ENCODE data around the gene RNASE8. TPM values are rescaled to one million over a fixed set of nuclear protein-coding genes. Genes with fewer than 3 reads are reported as not detected.
A peak's percentile ranks its signal among the peaks of the same experiment; 100 is the strongest.
"Not testable (repeated sequence)": the region's sequence is repeated elsewhere in the genome, so short reads cannot be mapped to it uniquely, and the experiment has no call there.

Gene RNASE8, protein sequence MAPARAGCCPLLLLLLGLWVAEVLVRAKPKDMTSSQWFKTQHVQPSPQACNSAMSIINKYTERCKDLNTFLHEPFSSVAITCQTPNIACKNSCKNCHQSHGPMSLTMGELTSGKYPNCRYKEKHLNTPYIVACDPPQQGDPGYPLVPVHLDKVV
- total RNA-seq, result not detected in 3 replicates
- long read RNA-seq, result 0 reads

DNA sequence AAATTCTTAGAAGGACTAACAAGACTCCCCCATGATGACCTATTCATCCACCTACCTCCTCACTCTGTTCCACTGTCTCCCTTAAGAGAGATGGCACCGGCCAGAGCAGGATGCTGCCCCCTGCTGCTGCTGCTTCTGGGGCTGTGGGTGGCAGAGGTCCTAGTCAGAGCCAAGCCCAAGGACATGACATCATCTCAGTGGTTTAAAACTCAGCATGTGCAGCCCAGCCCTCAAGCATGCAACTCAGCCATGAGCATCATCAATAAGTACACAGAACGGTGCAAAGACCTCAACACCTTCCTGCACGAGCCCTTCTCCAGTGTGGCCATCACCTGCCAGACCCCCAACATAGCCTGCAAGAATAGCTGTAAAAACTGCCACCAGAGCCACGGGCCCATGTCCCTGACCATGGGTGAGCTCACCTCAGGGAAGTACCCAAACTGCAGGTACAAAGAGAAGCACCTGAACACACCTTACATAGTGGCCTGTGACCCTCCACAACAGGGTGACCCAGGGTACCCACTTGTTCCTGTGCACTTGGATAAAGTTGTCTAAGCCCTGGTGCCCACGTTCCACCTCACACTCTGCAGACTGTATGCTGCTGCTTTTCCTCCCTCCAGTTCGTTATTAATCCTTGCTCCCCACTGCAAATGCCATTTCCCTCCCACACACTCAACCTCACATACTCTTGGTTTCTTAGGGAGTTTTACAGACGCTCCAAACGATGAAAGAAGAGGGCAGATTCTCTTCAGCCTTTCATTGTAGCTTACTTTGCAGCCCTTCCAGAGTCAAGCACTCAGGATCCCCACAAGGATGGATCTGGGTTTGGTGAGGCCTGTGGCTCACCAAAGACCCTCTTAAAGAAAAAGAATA lies at the start of gene RNASE8:
Gene RNASE8, plus strand, starts transcription at position 20 of the 873 bp plus-strand sequence. Its CDS starts 71 bp downstream, at position 91.
- Mint-ChIP-seq H3K27me3 (ENCODE audit: low read depth) (no peaks in the 10 kb centered on the region), H3K4me3 (ENCODE audit: unreplicated experiment) (no peak within 1 kb of the TSS), H3K27ac (ENCODE audit: unreplicated experiment) (peak within 1 kb of the TSS; percentile 20), H3K4me1 (ENCODE audit: low read depth) (peaks cover 35% of the 10 kb centered on the region), H3K36me3 (ENCODE audit: low read depth) (no peaks in the 10 kb centered on the region), H3K9me3 (ENCODE audit: low read depth) (no peaks in the 10 kb centered on the region)
- TF ChIP-seq, protein P1, sequence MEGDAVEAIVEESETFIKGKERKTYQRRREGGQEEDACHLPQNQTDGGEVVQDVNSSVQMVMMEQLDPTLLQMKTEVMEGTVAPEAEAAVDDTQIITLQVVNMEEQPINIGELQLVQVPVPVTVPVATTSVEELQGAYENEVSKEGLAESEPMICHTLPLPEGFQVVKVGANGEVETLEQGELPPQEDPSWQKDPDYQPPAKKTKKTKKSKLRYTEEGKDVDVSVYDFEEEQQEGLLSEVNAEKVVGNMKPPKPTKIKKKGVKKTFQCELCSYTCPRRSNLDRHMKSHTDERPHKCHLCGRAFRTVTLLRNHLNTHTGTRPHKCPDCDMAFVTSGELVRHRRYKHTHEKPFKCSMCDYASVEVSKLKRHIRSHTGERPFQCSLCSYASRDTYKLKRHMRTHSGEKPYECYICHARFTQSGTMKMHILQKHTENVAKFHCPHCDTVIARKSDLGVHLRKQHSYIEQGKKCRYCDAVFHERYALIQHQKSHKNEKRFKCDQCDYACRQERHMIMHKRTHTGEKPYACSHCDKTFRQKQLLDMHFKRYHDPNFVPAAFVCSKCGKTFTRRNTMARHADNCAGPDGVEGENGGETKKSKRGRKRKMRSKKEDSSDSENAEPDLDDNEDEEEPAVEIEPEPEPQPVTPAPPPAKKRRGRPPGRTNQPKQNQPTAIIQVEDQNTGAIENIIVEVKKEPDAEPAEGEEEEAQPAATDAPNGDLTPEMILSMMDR (IDR thresholded peaks at IDR 0.05), result no peak
- DNase-seq (ENCODE audit: low spot score), result no peak

DNA sequence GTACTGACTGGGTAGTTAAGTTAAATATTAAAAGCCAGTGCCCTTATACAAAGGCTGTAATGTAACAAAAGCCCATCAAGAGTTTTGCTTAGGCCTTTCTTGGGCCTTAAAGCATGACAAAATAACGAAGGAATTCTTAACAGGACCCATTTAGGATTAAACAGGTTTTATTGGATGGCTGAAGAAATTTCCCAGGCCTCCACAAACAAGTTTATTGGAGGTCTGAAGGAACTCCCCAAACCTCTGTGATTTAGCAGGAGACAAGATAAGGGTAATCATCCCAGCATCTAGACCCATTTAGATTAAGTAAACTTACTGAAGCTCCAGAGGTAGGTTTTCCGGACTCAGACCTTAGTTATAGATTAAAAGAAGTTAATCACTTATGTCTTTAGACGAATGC lies 47.9 kb upstream of the RNASE8 start:
- H3K4me3 Mint-ChIP-seq (ENCODE audit: unreplicated experiment); H3K27ac Mint-ChIP-seq (ENCODE audit: unreplicated experiment); H3K36me3 Mint-ChIP-seq (ENCODE audit: low read depth); H3K9me3 Mint-ChIP-seq (ENCODE audit: low read depth); H3K4me1 Mint-ChIP-seq (ENCODE audit: low read depth); DNase-seq (ENCODE audit: low spot score): not testable (repeated sequence)
- H3K27me3 Mint-ChIP-seq (ENCODE audit: low read depth), result peaks cover 16% of the 10 kb centered on the region

DNA sequence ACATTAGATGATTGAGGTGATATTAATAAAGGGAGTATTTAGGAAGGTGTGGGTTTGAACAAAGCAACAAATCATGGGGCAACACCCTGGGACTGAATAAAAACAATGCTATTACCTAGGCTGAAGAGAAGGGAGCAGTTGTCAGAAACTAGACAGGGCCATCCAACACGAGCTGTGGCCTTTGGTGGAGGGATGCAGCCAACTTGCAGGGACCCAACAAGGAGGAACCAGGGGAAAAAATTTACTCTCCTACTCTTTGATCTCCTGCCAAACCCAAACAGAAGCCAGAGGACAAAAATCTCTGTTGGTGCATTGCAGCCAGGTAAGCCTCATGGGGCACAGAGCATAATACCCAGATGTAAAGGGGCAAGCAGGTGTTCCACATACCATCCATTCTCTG lies 46.5 kb upstream of the RNASE8 start:
- no peak overlapping the region for H3K27ac Mint-ChIP-seq (ENCODE audit: unreplicated experiment)

DNA sequence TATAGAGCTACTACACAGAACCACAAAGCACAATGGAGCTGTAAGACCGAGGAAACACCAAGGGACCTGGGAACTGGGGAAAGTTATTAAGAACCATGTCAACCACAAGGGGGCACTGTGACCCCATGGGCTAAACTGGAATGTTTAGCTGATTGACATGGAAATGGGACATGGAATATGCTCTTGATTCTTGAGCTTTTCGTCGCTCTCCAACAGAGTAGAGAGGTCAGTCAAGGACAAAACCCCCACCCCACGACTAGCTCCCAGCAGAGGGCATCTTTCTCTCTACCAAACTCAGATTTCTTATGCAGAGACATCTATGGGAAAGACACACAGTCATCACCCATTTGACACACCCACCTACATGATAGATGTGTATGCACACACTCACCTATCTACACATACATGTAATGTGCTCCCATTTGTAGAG lies 42.8 kb upstream of the RNASE8 start:
- no peaks in the 10 kb centered on the region for H3K4me1 Mint-ChIP-seq (ENCODE audit: low read depth)
- no peak overlapping the region for H3K4me3 Mint-ChIP-seq (ENCODE audit: unreplicated experiment)
- no peaks in the 10 kb centered on the region for H3K36me3 Mint-ChIP-seq (ENCODE audit: low read depth)
- peaks cover 16% of the 10 kb centered on the region for H3K27me3 Mint-ChIP-seq (ENCODE audit: low read depth)
- no peaks in the 10 kb centered on the region for H3K9me3 Mint-ChIP-seq (ENCODE audit: low read depth)
- DNase-seq (ENCODE audit: low spot score), result no peak
- TF ChIP-seq, protein P1 (IDR thresholded peaks at IDR 0.05), result peak; percentile 94
- no peak overlapping the region for H3K27ac Mint-ChIP-seq (ENCODE audit: unreplicated experiment)

More for the DNA sequence above, 46.5 kb upstream of the RNASE8 start:
- Mint-ChIP-seq H3K4me1 (ENCODE audit: low read depth) (no peaks in the 10 kb centered on the region), H3K9me3 (ENCODE audit: low read depth) (no peaks in the 10 kb centered on the region), H3K27me3 (ENCODE audit: low read depth) (peaks cover 16% of the 10 kb centered on the region), H3K36me3 (ENCODE audit: low read depth) (no peaks in the 10 kb centered on the region), H3K4me3 (ENCODE audit: unreplicated experiment) (no peak overlapping the region)
- DNase-seq (ENCODE audit: low spot score), result no peak
- TF ChIP-seq, protein P1 (IDR thresholded peaks at IDR 0.05), result no peak

DNA sequence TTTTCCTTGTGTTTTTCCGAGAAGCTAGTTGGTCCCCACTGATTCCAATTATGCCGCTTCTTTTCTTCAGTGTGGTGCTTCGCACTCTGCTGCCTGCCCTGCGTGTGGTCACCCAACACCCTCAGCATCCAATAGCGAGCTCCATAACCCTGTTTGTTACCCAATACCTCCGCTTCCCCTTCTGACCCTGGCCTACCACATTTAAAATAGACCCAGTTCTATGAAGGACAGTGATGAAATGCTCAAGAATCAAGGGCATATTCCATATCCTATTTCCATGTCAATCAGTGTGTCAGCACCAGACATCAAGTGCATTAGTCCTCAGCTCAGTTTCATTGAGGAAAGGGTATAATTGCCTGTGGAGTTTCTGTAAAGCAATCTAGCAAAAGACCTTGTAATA lies 42.3 kb upstream of the RNASE8 start:
- H3K27me3 Mint-ChIP-seq (ENCODE audit: low read depth), result peaks cover 16% of the 10 kb centered on the region

More for the DNA sequence above, 42.3 kb upstream of the RNASE8 start:
- H3K4me3 Mint-ChIP-seq (ENCODE audit: unreplicated experiment), result no peak overlapping the region
- DNase-seq (ENCODE audit: low spot score), result no peak
- TF ChIP-seq, protein P1 (IDR thresholded peaks at IDR 0.05), result no peak
- H3K9me3 Mint-ChIP-seq (ENCODE audit: low read depth), result no peaks in the 10 kb centered on the region
- H3K27ac Mint-ChIP-seq (ENCODE audit: unreplicated experiment), result no peak overlapping the region
- H3K36me3 Mint-ChIP-seq (ENCODE audit: low read depth), result no peaks in the 10 kb centered on the region
- H3K4me1 Mint-ChIP-seq (ENCODE audit: low read depth), result no peaks in the 10 kb centered on the region

Measured in chondrocyte (in vitro differentiated cells).